Esophagus (tissue), 2 donors: ENCODE data around the gene GABRD. TPM values are rescaled to one million over a fixed set of nuclear protein-coding genes. Genes with fewer than 3 reads are reported as not detected.

ENCODE experiments used
- H3K27ac ChIP-seq, 2 donors: one replicate each; pipeline ENCODE4 v1.5.1; 2013; ENCODE audit warnings: low read depth in 2 of 2, mild to moderate bottlenecking in 2 of 2, inconsistent platforms in 1 of 2, low read length in 1 of 2, moderate library complexity in 1 of 2
- H3K27me3 ChIP-seq, 2 donors: one replicate each; pipeline ENCODE4 v1.6.1; 2013; ENCODE audit warnings: low read length in 2 of 2, control low read depth in 1 of 2, mild to moderate bottlenecking in 1 of 2; ENCODE audit not compliant: insufficient read depth in 2 of 2, control insufficient read depth in 1 of 2
- H3K36me3 ChIP-seq, 2 donors: one replicate each; pipeline ENCODE4 v1.6.1; 2013; ENCODE audit warnings: low read length in 1 of 2; ENCODE audit not compliant: control insufficient read depth in 2 of 2, insufficient read depth in 2 of 2
- H3K4me1 ChIP-seq, 2 donors: one replicate each; pipeline ENCODE4 v1.6.1; 2013; ENCODE audit warnings: low read length in 1 of 2; ENCODE audit not compliant: control insufficient read depth in 2 of 2, insufficient read depth in 2 of 2
- H3K4me3 ChIP-seq, 2 donors: one replicate each; pipeline ENCODE4 v1.5.1; 2013; ENCODE audit warnings: low read length in 2 of 2, mild to moderate bottlenecking in 2 of 2, low read depth in 1 of 2, moderate library complexity in 1 of 2
- H3K9me3 ChIP-seq, 2 donors: one replicate each; pipeline ENCODE4 v1.6.1; 2013; ENCODE audit warnings: mild to moderate bottlenecking in 2 of 2, low read depth in 1 of 2, low read length in 1 of 2, moderate library complexity in 1 of 2; ENCODE audit not compliant: control insufficient read depth in 2 of 2, insufficient read depth in 1 of 2
- WGBS, 2 donors: extraction: QIAGEN DNeasy Blood & Tissue Kit; methylation state at CpG; one replicate each; pipeline ENCODE4 v1.1.7; 2013; 5-methylcytosine and 5-hydroxymethylcytosine counted together
- polyA plus RNA-seq, 2 donors: library from polyadenylated mRNA; stranded (reverse); fragments of 200-250 nt; gene quantifications; one replicate each; pipeline ENCODE4 v1.2.3, GENCODE V29; 2013
- donor health status: healthy with polysubstance abuse.
- donor health status: Bipolar disorder and iron deficiency.

The GABRD gene
- polyA plus RNA-seq, 2 donors: 0.27 to 0.90 TPM

DNA sequence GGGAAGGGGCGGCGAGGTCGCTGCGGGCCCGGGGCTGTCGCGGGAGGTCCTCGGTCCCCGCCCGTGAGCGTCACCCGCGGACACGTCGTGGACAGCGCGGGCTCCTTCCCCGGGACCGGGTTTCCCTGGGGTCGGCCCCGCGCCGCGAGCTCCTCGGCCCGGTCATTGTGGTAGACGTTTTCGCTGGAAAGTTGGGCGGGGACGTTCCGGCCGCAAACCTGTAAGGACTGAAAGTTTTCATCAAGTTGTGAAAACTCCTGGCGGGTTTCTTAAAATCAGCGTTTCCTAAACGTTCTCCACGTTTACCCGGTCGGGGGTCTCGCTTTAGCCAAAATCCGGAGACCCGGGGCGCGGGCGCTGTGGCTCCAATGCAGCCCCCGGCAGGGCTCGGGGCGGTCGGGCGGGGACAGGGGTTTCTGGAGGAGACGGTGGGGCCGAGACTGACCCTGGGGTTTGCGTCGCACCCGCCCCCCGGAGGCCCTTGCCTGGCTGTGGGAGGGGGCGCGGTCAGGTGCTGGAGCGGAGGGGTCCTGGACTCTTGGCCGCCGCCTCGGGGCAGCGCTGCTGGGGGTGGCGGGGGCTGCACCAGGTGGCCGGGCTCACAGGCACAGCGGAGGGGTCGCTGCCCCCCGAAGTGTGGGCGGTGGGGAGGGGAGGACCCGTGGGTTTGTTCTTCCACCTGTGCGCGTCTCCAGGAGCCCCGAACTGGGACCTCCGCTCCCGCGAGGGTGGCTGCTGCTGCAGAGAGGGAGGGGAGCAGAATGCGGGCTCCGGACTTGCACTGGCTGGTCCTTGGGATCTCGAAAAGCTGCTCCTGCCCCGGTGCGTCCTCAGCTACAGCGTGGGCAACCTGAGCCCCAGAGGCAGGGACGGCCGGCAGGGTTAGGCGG is 31.9 kb downstream of the GABRD start:
- Histone ChIP-seq H3K27me3 (no peaks in the 10 kb centered on the region), H3K27ac (peak overlapping the region; percentile 61 to 71), H3K9me3 (no peaks in the 10 kb centered on the region), H3K36me3 (peaks cover 0 to 8% of the 10 kb centered on the region in 2 donors), H3K4me1 (peaks cover 0 to 15% of the 10 kb centered on the region in 2 donors), H3K4me3 (peak overlapping the region; percentile 64 to 73)
- 8 to 10% methylated on average over 79 to 84 of the region's 84 CpGs for WGBS, 2 donors

DNA sequence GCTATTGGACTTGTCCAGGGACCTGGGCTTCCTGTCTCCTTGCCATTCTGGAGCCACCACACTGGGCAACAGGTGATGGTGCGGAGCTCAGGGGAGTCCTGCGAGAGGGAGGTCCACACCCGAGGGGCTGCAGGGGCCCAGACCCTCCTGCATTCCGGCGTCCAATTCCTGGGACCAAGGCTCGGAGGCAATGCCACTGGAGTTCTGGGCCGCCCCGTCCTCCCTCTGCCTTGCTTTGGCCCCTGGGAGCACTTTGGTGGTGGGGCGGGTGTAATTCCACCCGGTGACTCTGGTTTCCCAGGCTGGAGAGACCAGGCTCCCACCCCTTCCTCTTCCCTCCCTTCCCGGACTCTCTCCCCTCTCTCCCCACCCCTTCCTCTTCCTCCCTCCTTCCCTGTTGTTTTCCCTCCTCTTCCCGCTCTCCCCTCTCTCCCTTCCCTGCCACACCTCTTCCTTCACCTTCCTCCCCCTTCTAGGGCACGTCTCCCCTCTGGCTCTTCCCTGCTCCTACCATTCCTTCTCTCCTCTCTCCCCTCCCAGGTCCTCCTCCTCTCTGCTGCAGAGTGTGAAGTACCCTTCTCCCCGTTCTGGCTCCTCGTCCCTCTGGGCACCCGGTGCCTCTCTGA is 33.0 kb downstream of the GABRD start:
- Histone ChIP-seq H3K27ac (no peak overlapping the region), H3K36me3 (peaks cover 0 to 15% of the 10 kb centered on the region in 2 donors)
- 68 to 71% methylated on average over 16 of the region's 16 CpGs for WGBS, 2 donors

DNA sequence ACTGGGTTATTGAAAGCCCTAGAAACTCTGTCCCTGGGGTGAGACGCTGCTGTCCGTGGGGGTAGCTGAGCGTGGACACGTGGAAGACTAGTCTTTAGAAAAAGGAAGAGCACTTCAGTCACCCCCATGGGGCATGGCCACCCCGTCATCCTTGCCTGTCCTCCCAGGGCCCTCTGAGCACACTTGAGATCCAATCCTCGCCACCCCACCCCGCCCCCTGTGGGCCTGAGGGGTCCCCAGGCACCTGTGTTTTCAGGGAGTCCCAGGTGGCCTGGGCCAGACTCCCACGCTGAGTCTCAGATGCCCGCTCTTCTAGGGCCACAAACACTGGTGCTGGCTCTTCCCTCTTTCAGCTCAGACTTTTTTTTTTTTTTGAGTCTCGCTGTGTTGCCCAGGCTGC is 33.6 kb downstream of the GABRD start:
- Histone ChIP-seq H3K4me3 (no peak overlapping the region), H3K27me3 (no peaks in the 10 kb centered on the region), H3K27ac (no peak overlapping the region), H3K9me3 (no peaks in the 10 kb centered on the region), H3K4me1 (peaks cover 0 to 15% of the 10 kb centered on the region in 2 donors), H3K36me3 (peaks cover 0 to 17% of the 10 kb centered on the region in 2 donors)
- 87% methylated on average over 10 of the region's 10 CpGs for WGBS, 2 donors

More for the DNA sequence above, 33.0 kb downstream of the GABRD start:
- Histone ChIP-seq H3K4me3 (peak overlapping the region; percentile 64 to 73), H3K27me3 (no peaks in the 10 kb centered on the region), H3K9me3 (no peaks in the 10 kb centered on the region), H3K4me1 (peaks cover 0 to 15% of the 10 kb centered on the region in 2 donors)

DNA sequence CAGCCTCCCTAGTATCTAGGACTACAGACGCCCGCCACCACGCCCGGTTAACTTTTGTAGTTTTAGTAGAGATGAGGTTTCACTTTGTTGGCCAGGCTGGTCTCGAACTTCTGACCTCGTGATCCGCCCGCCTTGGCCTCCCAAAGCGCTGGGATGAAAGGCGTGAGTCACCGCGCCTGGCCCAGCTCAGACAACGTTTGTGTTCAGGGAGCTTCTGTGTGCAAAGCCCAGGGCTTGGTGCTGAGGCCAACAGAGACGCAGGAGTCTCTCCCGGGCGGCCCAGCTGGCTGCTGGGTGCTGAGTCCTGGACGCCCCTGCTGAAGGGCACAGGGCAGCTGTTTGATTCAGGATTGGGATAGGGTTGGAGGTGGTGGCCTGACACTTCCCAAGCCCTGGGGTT is 34.1 kb downstream of the GABRD start:
- WGBS, 2 donors: 73 to 74% methylated on average over 17 of the region's 17 CpGs
- no peaks in the 10 kb centered on the region for H3K27me3 ChIP-seq
- no peak overlapping the region for H3K27ac ChIP-seq
- peaks cover 0 to 17% of the 10 kb centered on the region in 2 donors for H3K36me3 ChIP-seq
- no peak overlapping the region for H3K4me3 ChIP-seq
- no peaks in the 10 kb centered on the region for H3K9me3 ChIP-seq
- H3K4me1 ChIP-seq: peaks cover 0 to 15% of the 10 kb centered on the region in 2 donors

DNA sequence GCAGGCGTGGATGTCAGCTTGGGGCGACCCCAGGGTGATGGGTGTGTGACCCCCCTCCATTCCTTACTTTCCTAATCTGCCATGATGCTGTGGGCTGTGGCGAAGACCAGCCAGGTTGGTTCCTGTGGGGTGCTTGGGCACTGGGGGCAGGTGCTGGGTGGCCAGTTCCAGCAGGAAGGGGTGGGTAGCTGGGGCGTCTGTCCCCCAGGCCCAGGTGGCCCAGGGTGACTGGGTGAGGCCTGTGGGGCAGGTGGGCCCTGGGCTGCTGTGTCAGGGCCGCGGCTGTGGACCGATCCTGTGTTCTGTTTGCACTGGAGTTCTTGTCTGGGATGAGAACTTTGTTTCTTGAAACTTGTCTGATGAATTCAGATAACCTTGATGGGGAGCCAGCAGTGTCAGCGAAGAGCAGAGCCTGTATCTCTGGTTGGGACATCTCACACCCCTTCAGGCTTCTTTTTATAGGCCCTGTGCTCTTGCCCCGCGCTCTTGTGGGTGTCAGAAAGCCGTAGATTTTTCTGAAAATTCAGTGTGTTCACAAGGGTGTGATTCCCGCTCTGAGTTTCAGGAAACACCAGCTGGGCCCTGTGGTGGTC is 34.7 kb downstream of the GABRD start:
- 90 to 91% methylated on average over 12 of the region's 12 CpGs for WGBS, 2 donors
- no peak overlapping the region for H3K27ac ChIP-seq

DNA sequence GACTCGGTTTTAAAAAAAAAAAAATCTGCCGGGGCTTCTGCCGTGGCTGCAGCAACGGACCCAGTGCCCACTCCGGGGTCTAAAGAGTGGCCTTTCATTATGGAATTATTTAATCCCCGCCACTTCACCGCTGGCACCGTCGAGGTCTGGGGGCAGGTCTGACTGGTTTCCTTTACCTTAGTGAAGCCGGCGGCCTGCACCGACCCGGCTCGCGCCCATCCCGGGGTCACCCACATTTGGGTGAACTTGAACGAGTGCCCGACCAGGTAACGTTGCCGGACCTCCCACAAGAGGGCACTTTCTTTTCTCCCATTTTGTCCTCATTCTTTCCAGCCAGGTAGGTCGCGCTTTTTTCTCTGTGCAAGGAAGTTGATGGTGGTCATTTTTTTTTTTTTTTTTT is 35.4 kb downstream of the GABRD start:
- Histone ChIP-seq H3K9me3 (no peaks in the 10 kb centered on the region), H3K27ac (no peak overlapping the region), H3K4me1 (peaks cover 0 to 11% of the 10 kb centered on the region in 2 donors), H3K4me3 (no peak overlapping the region), H3K27me3 (no peaks in the 10 kb centered on the region), H3K36me3 (peaks cover 0 to 21% of the 10 kb centered on the region in 2 donors)
- 84% methylated on average over 22 of the region's 22 CpGs for WGBS, 2 donors

More for the DNA sequence above, 34.7 kb downstream of the GABRD start:
- Histone ChIP-seq H3K27me3 (no peaks in the 10 kb centered on the region), H3K9me3 (no peaks in the 10 kb centered on the region), H3K4me1 (peaks cover 0 to 15% of the 10 kb centered on the region in 2 donors), H3K4me3 (no peak overlapping the region), H3K36me3 (peaks cover 0 to 17% of the 10 kb centered on the region in 2 donors)

DNA sequence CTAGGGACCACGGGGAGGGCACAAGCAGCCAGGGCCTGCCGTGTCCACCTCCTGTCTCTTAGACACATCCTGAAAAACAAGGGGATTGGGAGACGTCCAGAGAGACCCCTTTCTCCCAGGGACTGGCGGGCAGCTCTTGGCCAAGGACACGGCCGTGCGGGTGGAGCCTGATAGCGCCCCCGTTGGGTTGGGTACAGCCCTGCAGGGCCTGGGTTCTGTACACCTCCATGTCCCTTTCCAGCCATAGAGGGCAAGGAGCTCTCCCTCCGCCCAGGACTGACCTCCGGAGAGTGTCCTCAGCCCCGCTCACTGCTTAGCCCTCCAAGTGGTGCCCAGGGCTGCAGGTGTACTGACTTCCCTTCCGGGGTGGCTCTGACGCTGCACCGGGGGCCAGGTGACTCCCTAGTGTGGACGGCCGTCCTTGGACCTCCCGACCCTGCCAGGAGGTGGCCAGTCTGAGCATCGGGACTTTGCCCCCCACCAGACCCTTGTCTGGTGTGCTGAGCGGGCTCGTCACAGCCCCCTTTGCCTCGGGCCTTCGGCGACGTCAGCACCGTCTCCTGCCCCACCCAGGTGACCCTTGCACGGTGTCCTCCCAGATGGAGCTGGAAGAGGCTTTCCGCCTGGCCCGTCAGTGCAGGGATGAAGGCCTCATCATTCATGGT is 36.9 kb downstream of the GABRD start:
- H3K27ac ChIP-seq: no peak overlapping the region
- peaks cover 0 to 9% of the 10 kb centered on the region in 2 donors for H3K4me1 ChIP-seq
- no peak overlapping the region for H3K4me3 ChIP-seq
- WGBS, 2 donors: 89 to 94% methylated on average over 25 to 29 of the region's 29 CpGs
- no peaks in the 10 kb centered on the region for H3K27me3 ChIP-seq
- H3K9me3 ChIP-seq: no peaks in the 10 kb centered on the region
- peaks cover 0 to 35% of the 10 kb centered on the region in 2 donors for H3K36me3 ChIP-seq

DNA sequence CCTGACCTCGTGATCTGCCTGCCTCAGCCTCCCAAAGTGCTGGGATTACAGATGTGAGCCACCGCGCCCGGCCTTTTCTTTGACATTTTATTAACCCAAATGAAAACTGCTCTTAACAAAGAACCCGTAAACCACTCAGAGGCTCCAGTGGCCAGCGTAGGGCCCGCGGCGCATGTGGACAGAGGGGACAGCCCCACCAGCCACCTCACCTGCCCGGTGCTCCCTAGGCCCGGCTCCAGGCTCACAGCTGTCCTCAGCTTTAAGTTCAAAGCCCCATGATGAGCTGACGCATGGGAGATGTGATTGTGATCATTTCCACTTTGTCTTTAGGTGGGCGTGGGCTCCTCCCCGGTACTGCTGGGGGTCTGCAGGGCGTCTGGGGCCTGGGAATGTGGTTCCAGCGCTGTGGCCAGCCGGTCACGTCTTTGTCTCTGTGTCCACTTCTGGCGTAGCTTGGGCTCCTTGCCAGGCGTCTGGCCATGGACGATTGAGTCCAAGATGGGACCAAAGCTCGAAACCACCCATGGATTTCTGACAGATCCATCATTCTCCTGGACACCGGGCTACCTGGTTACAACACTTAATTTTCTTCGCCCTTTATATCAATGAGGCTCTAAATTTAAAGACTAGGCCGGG is 37.9 kb downstream of the GABRD start:
- H3K27ac ChIP-seq: no peak overlapping the region
- peaks cover 0 to under 1% of the 10 kb centered on the region in 2 donors for H3K4me1 ChIP-seq
- no peaks in the 10 kb centered on the region for H3K9me3 ChIP-seq
- 95 to 96% methylated on average over 25 of the region's 25 CpGs for WGBS, 2 donors
- peaks cover 0 to 40% of the 10 kb centered on the region in 2 donors for H3K36me3 ChIP-seq
- no peaks in the 10 kb centered on the region for H3K27me3 ChIP-seq
- no peak overlapping the region for H3K4me3 ChIP-seq
